H1 (cell line): ENCODE measurements around the gene PNLDC1. TPM values are rescaled to one million over a fixed set of nuclear protein-coding genes. Genes with fewer than 3 reads are reported as not detected.

Source experiments
- CTCF ChIA-PET: fragments of 300-600 bp; sonication (Branson Sonifier 250); formaldehyde crosslinking; loops from one replicate; lab custom pipeline; 2021; ENCODE audit not compliant: partially characterized antibody; lab: Charles Lee
- POLR2A ChIA-PET: fragments of 300-600 bp; sonication (Branson Sonifier 250); formaldehyde crosslinking; loops from one replicate; lab custom pipeline; 2021; ENCODE audit warnings: inconsistent platforms; ENCODE audit not compliant: partially characterized antibody; lab: Charles Lee
- DNase-seq, 2 experiments: peaks; one replicate each; pipeline versions ENCODE4 v3.0.0 to v3.0.0-alpha.2; 2010 to 2022; ENCODE audit warnings: low spot score in 2 of 2, low read depth in 1 of 2, mixed read lengths in 1 of 2
- FAIRE-seq: peaks from 2 replicates; lab custom pipeline; 2011; peaks lifted over from hg19 to GRCh38; lab: Jason Lieb, UNC
- H2AFZ ChIP-seq: 2 replicates; pipeline ENCODE4 v1.8.1; 2012; ENCODE audit warnings: low read length, inconsistent platforms
- H2AK5ac ChIP-seq: 2 replicates; pipeline ENCODE4 v1.6.1; 2013; ENCODE audit warnings: low read depth, low read length
- H2BK120ac ChIP-seq: replicated peaks from 2 replicates; pipeline ENCODE3; 2013; ENCODE audit warnings: low read depth, low read length, inconsistent platforms
- H2BK12ac ChIP-seq: 2 replicates; pipeline ENCODE4 v1.6.1; 2013; ENCODE audit warnings: low read depth, low read length
- H2BK15ac ChIP-seq: 2 replicates; pipeline ENCODE4 v1.6.1; 2013; ENCODE audit warnings: low read length
- H2BK20ac ChIP-seq: 2 replicates; pipeline ENCODE4 v1.6.1; 2013; ENCODE audit warnings: low read length
- H2BK5ac ChIP-seq: 2 replicates; pipeline ENCODE4 v1.6.1; 2013; ENCODE audit warnings: low read depth, low read length
- H3K14ac ChIP-seq: 2 replicates; pipeline ENCODE4 v1.6.1; 2013; ENCODE audit warnings: inconsistent platforms; ENCODE audit not compliant: insufficient read length
- H3K18ac ChIP-seq: 2 replicates; pipeline ENCODE4 v1.6.1; 2013; ENCODE audit warnings: low read length; ENCODE audit errors: extremely low read depth
- H3K23ac ChIP-seq: 2 replicates; pipeline ENCODE4 v1.6.1; 2013; ENCODE audit warnings: inconsistent platforms; ENCODE audit not compliant: insufficient read length
- H3K23me2 ChIP-seq: 2 replicates; pipeline ENCODE4 v1.6.1; 2013; ENCODE audit warnings: low read depth, low read length
- H3K27ac ChIP-seq: 2 replicates; pipeline ENCODE4 v1.6.1; 2011; ENCODE audit warnings: low read depth, low read length, inconsistent platforms
- H3K27me3 ChIP-seq, 4 experiments: replicated peaks in 1 of 4; 1 replicate in 1 of 4; 2 replicates in 3 of 4; pipeline versions ENCODE4 v1.6.1 to v1.8.1; 2011 to 2013; ENCODE audit warnings: low read length in 3 of 4, mild to moderate bottlenecking in 3 of 4, inconsistent platforms in 2 of 4, mixed read lengths in 2 of 4, moderate library complexity in 1 of 4; ENCODE audit not compliant: control insufficient read depth in 3 of 4, insufficient read depth in 3 of 4; ENCODE audit errors: extremely low read depth in 1 of 4
- H3K36me3 ChIP-seq, 4 experiments: 2 replicates each; pipeline versions ENCODE4 v1.6.1 to v1.8.1; 2011 to 2013; ENCODE audit warnings: mild to moderate bottlenecking in 4 of 4, low read length in 3 of 4, moderate library complexity in 2 of 4, control low read depth in 1 of 4, inconsistent platforms in 1 of 4; ENCODE audit not compliant: insufficient read depth in 4 of 4, control insufficient read depth in 2 of 4
- H3K4ac ChIP-seq: replicated peaks from 2 replicates; pipeline ENCODE3; 2013; ENCODE audit warnings: low read length, low read depth, mixed read lengths, inconsistent platforms; ENCODE audit not compliant: insufficient read length
- H3K4me1 ChIP-seq, 4 experiments: replicated peaks in 1 of 4; 1 replicate in 1 of 4; 2 replicates in 3 of 4; pipeline versions ENCODE4 v1.6.1 to v1.8.1; 2011 to 2013; ENCODE audit warnings: low read length in 3 of 4, inconsistent platforms in 2 of 4, mixed read lengths in 1 of 4; ENCODE audit not compliant: insufficient read depth in 4 of 4, control insufficient read depth in 3 of 4
- H3K4me2 ChIP-seq, 2 experiments: 2 replicates each; pipeline versions ENCODE4 v1.6.1 to v1.8.1; 2011 to 2013; ENCODE audit warnings: low read depth in 2 of 2, low read length in 2 of 2, control low read depth in 1 of 2, inconsistent platforms in 1 of 2, mild to moderate bottlenecking in 1 of 2; ENCODE audit not compliant: insufficient read depth in 1 of 2
- H3K4me3 ChIP-seq, 4 experiments: fragments of 200-600, 300-600 bp in 1 of 4; sonication (generic), shearing (Covaris generic), sonication (Bioruptor Twin) in 1 of 4; 2 replicates each; pipeline versions ENCODE4 v1.5.1 to v1.8.1; 2011 to 2016; ENCODE audit warnings: low read length in 4 of 4, low read depth in 3 of 4, control low read depth in 2 of 4, inconsistent platforms in 2 of 4, mild to moderate bottlenecking in 2 of 4, mixed read lengths in 1 of 4, moderate library complexity in 1 of 4; ENCODE audit not compliant: insufficient read depth in 2 of 4; ENCODE audit errors: extremely low read depth in 1 of 4
- H3K56ac ChIP-seq: replicated peaks from 2 replicates; pipeline ENCODE3; 2013; ENCODE audit warnings: low read depth, mild to moderate bottlenecking, mixed read lengths, low read length, inconsistent platforms; ENCODE audit not compliant: insufficient read length
- H3K79me1 ChIP-seq: 2 replicates; pipeline ENCODE4 v1.6.1; 2013; ENCODE audit warnings: low read depth, low read length, control low read depth
- H3K79me2 ChIP-seq, 2 experiments: 2 replicates each; pipeline versions ENCODE4 v1.6.1 to v1.8.1; 2012 to 2013; ENCODE audit warnings: low read length in 2 of 2, mild to moderate bottlenecking in 2 of 2, inconsistent platforms in 1 of 2; ENCODE audit not compliant: insufficient read depth in 2 of 2, control insufficient read depth in 1 of 2
- H3K9ac ChIP-seq, 4 experiments: replicated peaks in 1 of 4; 1 replicate in 1 of 4; 2 replicates in 3 of 4; pipeline versions ENCODE4 v1.6.1 to v1.8.1; 2011 to 2013; ENCODE audit warnings: low read depth in 3 of 4, low read length in 3 of 4, control low read depth in 2 of 4, mild to moderate bottlenecking in 2 of 4, moderate library complexity in 2 of 4, inconsistent platforms in 1 of 4; ENCODE audit errors: extremely low read depth in 1 of 4
- H3K9me3 ChIP-seq, 2 experiments: 2 replicates each; pipeline versions ENCODE4 v1.6.1 to v1.8.1; 2012 to 2013; ENCODE audit warnings: mild to moderate bottlenecking in 2 of 2, moderate library complexity in 2 of 2, control low read depth in 1 of 2, inconsistent platforms in 1 of 2, low read depth in 1 of 2, low read length in 1 of 2, mixed read lengths in 1 of 2; ENCODE audit not compliant: insufficient read depth in 2 of 2
- H4K20me1 ChIP-seq, 2 experiments: replicated peaks in 1 of 2; 2 replicates each; pipeline versions ENCODE3 to v1.8.1; 2011 to 2013; ENCODE audit warnings: inconsistent platforms in 2 of 2, low read length in 2 of 2, mild to moderate bottlenecking in 1 of 2; ENCODE audit not compliant: insufficient read depth in 2 of 2, control insufficient read depth in 1 of 2
- H4K5ac ChIP-seq: 2 replicates; pipeline ENCODE4 v1.6.1; 2013; ENCODE audit warnings: low read length, low read depth, mixed read lengths, inconsistent platforms; ENCODE audit not compliant: insufficient read length
- H4K8ac ChIP-seq: 2 replicates; pipeline ENCODE4 v1.8.0; 2013; ENCODE audit warnings: mild to moderate bottlenecking, moderate library complexity, low read length, inconsistent platforms; ENCODE audit not compliant: insufficient read depth; ENCODE audit errors: extremely low read depth
- H4K91ac ChIP-seq: replicated peaks from 2 replicates; pipeline ENCODE3; 2013; ENCODE audit warnings: low read length, mixed read lengths, inconsistent platforms; ENCODE audit not compliant: insufficient read length
- MAFK ChIP-seq: IDR thresholded peaks from 2 replicates; pipeline ENCODE4 v1.6.1; 2012; ENCODE audit warnings: low read depth, mild to moderate bottlenecking, improper control_type of control experiment, low read length
- POLR2AphosphoS5 ChIP-seq: IDR thresholded peaks from 2 replicates; pipeline ENCODE4 v1.6.1; 2011; ENCODE audit warnings: low read depth, low read length
- RNF2 ChIP-seq: fragments of 200-900, 300-1000 bp; sonication (generic); IDR thresholded peaks from 2 replicates; pipeline ENCODE4 v1.7.1; 2016; ENCODE audit warnings: borderline replicate concordance, low read depth, mild to moderate bottlenecking, antibody characterized with exemption, low read length; ENCODE audit not compliant: poor library complexity, severe bottlenecking; ENCODE audit errors: missing control alignments
- WGBS, 2 experiments: shearing (Covaris generic) in 1 of 2; methylation state at CpG; one replicate each; pipeline versions ENCODE4 v1.1.6 to v1.1.7; 2013 to 2015; ENCODE audit warnings: low lambda C conversion rate in 2 of 2, mixed read lengths in 2 of 2, inconsistent platforms in 1 of 2, low coverage in 1 of 2, missing lambda C conversion rate in 1 of 2; ENCODE audit not compliant: insufficient replicate concordance in 2 of 2, insufficient coverage in 1 of 2, insufficient read length in 1 of 2; ENCODE audit errors: extremely low coverage in 1 of 2, missing lambda C conversion rate in 1 of 2; 5-methylcytosine and 5-hydroxymethylcytosine counted together
- polyA plus RNA-seq, 7 experiments: library from polyadenylated mRNA; depleted of rRNA in 3 of 7; stranded (reverse) in 5 of 7; unstranded in 2 of 7; fragments of >200 nt in 5 of 7; fragments of 200-250 nt in 2 of 7; gene quantifications; 1 replicate in 5 of 7; 2 replicates in 1 of 7; 4 replicates in 1 of 7; pipeline versions ENCODE4 v1.2.1 to v1.2.3, GENCODE V29; 2011 to 2013; ENCODE audit warnings: missing spikeins in 2 of 7, mixed read lengths in 2 of 7
- total RNA-seq: library from RNA; stranded (reverse); fragmentation: NEBNext Ultra II Directional; extraction: Animal tissue kit (Norgen Biotek cat#: 25700); gene quantifications from 2 replicates; pipeline ENCODE4 v1.2.1, GENCODE V29; 2021

Gene PNLDC1
- total and polyA plus RNA-seq, 2 of the 8 experiments (the other 6 are each of a cell fraction or from before 2014, with no cell fraction given): 0.15 to 0.34 TPM

DNA sequence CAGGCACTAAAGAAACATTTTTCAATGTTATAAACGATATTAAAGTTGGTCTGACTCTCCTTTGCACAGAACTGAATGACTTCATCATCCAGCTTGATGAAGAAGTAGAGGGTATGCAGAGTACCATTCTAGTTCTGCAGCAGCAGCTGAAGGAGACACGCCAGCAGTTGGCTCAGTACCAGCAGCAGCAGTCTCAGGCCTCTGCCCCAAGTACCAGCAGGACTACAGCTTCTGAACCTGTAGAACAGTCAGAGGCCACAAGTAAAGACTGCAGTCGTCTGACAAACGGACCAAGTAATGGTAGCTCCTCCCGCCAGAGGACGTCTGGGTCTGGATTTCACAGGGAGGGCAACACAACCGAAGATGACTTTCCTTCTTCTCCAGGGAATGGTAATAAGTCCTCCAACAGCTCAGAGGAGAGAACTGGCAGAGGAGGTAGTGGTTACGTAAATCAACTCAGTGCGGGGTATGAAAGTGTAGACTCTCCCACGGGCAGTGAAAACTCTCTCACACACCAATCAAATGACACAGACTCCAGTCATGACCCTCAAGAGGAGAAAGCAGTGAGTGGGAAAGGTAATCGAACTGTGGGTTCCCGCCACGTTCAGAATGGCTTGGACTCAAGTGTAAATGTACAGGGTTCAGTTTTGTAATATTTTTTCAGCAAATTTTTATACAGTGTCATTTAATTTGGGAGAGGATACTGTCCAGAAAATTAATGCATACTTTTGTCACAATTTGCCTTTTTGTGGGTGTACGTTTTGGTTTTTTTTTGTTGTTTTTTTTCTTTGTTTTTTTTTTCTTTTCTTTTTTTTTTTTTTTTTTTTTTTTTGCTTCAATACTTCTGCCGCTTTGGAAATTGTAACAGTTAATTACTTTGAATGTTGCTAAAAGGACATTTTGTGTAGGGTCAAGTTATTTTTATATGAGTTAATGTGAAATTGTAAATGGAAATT is 44.8 kb upstream of the PNLDC1 start:
- H3K79me1 ChIP-seq: no peaks in the 10 kb centered on the region; the same call in 1 of the 2 replicates
- H3K9ac ChIP-seq: no peak overlapping the region
- peaks cover 0 to 7% of the 10 kb centered on the region in 2 experiments; a peak in 2 of 4 replicates for H3K79me2 ChIP-seq
- H3K56ac ChIP-seq: no peak overlapping the region
- no peak overlapping the region for H4K5ac ChIP-seq
- no peak for FAIRE-seq
- H2BK15ac ChIP-seq: no peak overlapping the region
- H2AFZ ChIP-seq: no peak overlapping the region
- H2BK12ac ChIP-seq: no peak overlapping the region
- H2BK5ac ChIP-seq: no peak overlapping the region
- H4K91ac ChIP-seq: no peak overlapping the region
- H3K36me3 ChIP-seq: peaks cover 19 to 83% (median 50%) of the 10 kb centered on the region in 4 experiments
- H3K14ac ChIP-seq: no peak overlapping the region
- no peak overlapping the region for H3K4me2 ChIP-seq
- H3K4me3 ChIP-seq: no peak overlapping the region
- H3K4ac ChIP-seq: no peak overlapping the region
- ChIA-PET CTCF (no interaction called here), POLR2A (interaction anchor here (0.8 to 1.2 kb wide), 4 partner anchors 23 to 38 kb away, joined by 3 read pairs; no protein-coding TSS in a partner anchor)
- H2BK120ac ChIP-seq: no peak overlapping the region
- H4K8ac ChIP-seq: peak overlapping the region; percentile 22
- TF ChIP-seq POLR2AphosphoS5 (peak; percentile 13; the same call in 1 of the 2 replicates), RNF2 (no peak), MAFK (no peak)
- no peak overlapping the region for H3K23ac ChIP-seq
- H3K27ac ChIP-seq: no peak overlapping the region
- H3K18ac ChIP-seq: no peak overlapping the region
- peaks cover 0 to 3% (median 2%) of the 10 kb centered on the region in 4 experiments; a peak in 5 of 7 replicates for H3K4me1 ChIP-seq
- no peaks in the 10 kb centered on the region for H3K9me3 ChIP-seq
- H3K27me3 ChIP-seq: no peaks in the 10 kb centered on the region
- no peak overlapping the region for H2AK5ac ChIP-seq
- no peak overlapping the region for H2BK20ac ChIP-seq
- H3K23me2 ChIP-seq: no peaks in the 10 kb centered on the region
- no peak for DNase-seq
- 96% methylated on average over 15 of the region's 15 CpGs; no CpG with 5 or more reads in 1 of the 2 experiments for WGBS, 2 experiments
- H4K20me1 ChIP-seq: peaks cover 4 to 12% of the 10 kb centered on the region in 2 experiments
